GM21529 (cell line): ENCODE data around the gene OR2A5.
"Not testable (repeated sequence)": the region's sequence is repeated elsewhere in the genome, so short reads cannot be mapped to it uniquely, and the experiment has no call there.

Source experiments
- ATAC-seq: cut with Tn5 transposase; IDR thresholded peaks from one replicate; pipeline ENCODE4 v1.9.1; 2021; ENCODE audit not compliant: unreplicated experiment

OR2A5 gene

DNA sequence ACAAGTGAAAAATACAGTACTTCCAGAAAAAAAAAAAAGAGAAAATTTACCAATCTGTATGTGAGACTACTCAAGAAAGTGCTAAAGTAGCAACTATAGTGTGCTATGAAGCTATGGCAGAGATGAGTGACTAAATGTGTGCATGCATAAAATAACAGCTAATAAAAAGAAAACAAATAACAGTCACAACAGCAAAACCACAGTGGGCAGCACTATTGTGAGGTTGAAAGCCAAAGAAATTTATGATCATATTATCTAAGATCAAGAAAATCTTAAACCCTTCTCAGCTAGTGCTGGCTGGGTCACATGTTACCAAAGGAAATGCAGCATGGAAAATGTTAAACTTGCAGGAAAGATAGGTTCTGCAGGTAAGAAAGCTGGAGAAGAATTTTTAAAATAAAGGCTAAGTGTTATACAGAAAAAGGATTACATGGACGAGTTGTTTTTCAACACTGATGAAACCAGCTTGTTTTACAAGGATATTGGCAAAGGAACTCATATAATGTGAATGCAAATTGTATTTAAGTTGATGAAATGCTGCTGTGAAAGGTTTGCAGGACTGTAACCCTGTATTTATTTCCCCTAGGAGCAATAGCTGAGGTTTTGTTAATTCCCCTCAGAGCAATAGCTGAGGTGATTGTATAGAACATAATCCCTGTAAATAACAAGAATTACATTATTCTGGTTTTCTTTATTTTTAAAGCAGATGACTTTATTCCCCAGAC, 15.6 kb upstream of the OR2A5 start:
- ATAC-seq, result no peak

DNA sequence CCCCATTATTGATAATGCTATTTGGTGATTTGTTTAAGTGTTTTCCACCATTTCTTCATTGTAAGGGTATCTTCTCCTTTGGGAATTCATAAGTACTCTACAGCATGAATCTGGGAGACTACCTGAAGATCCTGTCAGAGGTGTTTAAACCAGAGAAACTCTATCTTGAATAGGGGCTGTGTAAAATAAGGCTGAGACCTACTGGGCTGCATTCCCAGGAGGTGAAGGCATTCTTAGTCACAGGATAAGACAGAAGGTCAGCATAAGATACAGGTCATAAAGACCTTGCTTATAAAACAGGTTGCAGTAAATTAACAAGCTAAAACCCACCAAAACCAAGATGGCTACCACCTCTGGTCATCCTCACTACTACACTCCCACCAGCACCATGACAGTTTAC, 13.4 kb upstream of the OR2A5 start:
- ATAC-seq, result no peak

DNA sequence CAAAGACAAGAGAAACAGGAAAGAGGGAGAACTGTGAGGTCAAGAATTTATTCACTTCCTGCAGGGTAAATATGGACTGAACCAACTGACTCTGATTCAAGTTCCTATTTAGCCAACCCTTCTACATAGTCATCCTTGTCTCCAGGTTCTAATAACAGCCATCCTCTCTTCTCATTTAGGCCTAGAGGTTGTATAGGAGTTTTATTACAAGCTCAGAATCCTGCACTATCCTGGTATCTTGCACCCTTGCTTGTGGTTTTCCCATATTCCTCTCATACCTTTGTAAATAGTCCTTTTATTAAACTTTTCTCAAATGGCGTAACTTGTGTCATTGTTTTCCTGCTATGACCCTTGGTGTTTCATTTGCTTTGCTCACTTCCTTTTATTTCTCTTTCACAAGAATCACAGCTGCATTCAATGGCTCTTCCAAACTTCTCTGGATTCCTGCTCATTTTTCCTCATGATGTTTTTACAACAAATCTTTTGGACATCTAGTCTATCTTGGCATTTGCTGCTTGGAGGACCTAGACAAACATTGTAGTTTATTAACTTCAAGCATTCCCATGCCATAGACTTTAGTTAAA, 12.4 kb upstream of the OR2A5 start:
- no peak for ATAC-seq

DNA sequence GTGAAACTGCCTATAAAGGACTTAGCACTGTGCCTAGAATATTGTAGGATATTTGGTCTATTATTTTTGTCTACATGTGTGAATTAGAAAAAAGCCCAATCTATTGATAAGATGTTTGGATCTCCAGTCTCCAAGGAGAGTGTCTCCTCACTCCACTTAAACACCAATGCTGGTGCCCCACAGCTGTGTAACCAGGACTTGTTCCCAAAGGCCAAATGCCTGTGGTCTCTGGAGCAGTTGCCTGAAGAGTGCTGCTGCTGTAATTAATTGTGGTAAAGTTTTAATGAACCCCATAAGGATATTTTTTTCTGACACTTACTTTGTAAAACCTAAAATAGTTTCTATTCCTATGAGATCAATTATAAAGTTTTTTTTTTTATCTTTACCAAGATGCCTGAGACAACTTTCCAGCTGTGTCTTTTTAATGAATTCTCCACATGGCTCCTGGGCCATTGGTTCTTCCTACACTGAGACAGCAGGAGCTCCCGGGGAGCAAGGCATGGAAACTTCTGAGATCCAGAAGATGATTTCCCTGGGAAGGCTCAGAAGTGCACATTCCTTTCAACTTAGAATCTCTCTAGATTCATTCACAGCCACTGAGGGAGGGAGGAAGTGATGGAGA, 11.2 kb upstream of the OR2A5 start:
- ATAC-seq, result no peak

GRCh38 chr7:144038887-144039286, 9.9 kb upstream of the OR2A5 start:
- no peak for ATAC-seq

DNA sequence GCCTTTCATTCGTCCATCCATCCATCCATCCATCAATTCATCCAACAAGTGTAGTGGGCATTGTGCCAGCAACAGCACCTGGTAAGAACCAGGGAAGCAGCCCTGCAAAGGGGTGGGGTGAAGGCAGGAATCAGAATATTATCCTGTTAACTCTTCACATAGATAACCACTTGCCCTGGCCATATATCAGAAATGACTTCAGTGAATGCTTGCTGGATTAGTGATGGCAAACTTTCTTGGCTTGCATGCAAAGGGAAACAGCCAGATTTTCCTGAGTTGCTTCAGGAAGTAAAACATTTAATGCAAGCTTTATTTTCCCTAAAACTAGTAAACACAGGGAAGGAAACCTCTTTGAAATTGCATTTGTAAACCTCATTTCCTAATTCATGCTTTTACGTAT, 743 bp downstream of the OR2A5 start:
- ATAC-seq, result no peak

DNA sequence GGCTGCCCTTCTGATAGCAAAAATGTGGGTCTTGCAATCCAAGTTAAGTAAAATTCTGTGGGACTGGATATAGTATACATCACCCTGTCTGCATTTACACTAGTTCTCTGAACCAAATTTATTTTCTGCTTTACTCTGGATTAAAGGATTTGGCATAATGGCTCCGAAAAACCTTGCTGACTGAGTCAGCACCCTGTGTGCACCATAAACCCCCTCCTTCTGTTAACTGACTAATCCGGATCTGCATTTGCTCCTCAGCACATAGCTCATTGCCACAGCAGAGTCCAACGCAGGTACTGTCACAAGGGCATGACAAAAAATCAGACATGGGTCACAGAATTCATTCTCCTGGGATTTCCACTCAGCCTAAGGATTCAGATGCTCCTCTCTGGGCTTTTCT, 1.3 kb downstream of the OR2A5 start:
- no peak for ATAC-seq

DNA sequence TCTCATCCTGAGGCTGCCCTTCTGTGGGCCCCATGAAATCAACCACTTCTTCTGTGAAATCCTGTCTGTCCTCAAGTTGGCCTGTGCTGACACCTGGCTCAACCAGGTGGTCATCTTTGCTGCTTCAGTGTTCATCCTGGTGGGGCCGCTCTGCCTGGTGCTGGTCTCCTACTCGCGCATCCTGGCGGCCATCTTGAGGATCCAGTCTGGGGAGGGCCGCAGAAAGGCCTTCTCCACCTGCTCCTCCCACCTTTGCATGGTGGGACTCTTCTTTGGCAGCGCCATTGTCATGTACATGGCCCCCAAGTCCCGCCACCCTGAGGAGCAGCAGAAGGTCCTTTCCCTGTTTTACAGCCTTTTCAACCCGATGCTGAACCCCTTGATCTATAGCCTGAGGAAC, 2.1 kb downstream of the OR2A5 start:
- not testable (repeated sequence) for ATAC-seq

DNA sequence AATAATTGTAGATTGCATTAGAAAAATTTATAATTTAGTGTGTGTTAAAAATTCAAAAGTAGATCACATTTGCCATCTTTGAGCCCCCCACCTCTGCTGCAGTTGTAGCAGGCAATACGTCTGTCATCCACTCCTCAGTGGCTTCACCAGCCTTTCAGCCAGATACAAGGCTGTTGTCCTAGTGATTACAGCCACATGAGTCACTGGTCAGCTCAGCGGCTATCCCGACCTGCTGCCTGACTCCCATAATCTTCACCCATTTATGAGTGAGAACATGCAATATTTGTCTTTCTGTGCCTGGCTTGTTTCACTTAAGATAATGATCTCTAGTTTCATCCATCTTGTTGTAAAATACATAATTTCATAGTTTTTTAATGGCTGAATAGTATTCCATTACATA, 9.2 kb downstream of the OR2A5 start:
- no peak for ATAC-seq

DNA sequence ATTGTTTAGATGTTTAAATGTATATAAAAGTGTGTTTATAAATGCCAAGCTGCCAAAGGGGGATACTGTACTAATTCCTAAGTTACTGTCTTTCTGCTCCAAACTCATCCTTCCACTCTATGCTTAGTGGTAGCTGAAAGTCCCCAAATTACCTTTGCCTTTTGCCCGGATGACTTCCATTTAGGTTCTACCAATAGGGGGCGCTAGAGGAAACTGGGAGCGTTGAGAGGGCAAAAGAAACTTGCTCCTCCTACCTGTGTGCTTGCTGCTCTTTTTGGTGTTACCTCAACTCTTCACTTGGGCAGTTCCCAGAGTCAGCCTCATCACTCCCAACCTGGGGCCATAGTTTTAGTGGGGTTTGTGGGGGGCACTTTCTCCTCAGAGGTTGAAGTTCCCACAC, 15.0 kb downstream of the OR2A5 start:
- ATAC-seq, result no peak

GRCh38 chr7:144069511-144069910, 20.8 kb downstream of the OR2A5 start, which contains the start of gene OR2A25:
OR2A25 (plus strand) TSS chr7:144069811; CDS start chr7:144074220, 4,409 bp downstream.
- ATAC-seq, result no peak

DNA sequence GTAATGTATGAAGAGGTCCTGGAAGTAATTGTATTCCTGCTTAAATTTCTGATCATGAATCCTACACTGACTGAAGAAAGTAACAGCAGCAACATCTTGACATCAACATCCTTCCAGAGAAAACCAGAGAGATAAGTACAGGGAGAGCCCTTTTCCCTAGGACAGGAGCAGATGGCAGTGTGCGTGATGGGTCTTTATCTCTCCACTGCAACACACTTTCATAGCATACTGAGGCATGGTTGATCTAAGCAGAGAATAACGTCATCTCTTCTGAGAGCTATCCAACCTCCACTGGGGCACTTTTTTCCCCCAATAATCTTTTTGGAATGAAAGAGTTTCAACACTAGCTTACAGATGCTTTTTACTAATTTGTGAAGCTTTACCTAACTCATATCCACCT, 21.2 kb downstream of the OR2A5 start:
- no peak for ATAC-seq

GRCh38 chr7:144074374-144074773, 25.6 kb downstream of the OR2A5 start:
- ATAC-seq, result no peak

DNA sequence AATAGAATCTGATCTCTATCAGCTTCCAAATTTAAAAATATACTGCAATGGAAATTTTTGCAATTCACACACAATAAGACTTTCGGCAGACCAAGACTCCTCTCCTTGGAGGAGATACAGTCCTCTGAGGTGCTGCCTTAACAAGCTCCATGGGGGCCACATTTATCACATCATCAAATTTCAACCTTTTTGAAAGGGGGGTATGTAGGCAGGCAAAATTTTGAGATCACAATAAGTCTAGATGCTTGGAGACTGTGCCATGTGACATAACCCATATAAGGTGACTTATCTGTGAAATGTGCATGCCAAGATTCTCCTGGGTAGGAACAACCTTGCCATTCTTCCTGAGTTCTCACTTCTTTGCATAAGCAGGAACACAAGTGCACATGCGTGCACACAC, 37.2 kb downstream of the OR2A5 start, which contains the start of gene OR2A12:
Gene OR2A12 (plus strand): TSS at position 301 of the 400 bp plus-strand sequence. CDS start 8,830 bp downstream, outside the sequence.
- ATAC-seq, result no peak

DNA sequence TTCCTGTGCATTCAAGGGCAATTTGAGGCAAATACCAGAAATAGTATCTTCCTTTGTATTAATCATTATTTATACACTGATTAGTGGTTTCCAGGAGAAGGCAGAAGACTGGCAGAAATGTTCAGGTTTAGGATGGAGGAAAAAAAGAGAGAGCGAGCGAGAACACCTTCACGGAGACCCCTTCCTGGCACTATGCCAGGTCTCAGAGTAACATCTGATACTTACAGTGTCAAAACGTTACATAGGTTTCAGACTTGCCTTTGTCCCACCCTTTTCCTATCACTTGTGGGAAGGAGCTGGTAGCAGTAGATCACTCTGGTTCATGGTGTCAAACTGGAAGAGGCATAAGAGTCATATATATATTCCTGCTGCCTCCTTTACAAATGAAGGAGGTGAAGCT, 38.0 kb downstream of the OR2A5 start:
- ATAC-seq, result no peak

DNA sequence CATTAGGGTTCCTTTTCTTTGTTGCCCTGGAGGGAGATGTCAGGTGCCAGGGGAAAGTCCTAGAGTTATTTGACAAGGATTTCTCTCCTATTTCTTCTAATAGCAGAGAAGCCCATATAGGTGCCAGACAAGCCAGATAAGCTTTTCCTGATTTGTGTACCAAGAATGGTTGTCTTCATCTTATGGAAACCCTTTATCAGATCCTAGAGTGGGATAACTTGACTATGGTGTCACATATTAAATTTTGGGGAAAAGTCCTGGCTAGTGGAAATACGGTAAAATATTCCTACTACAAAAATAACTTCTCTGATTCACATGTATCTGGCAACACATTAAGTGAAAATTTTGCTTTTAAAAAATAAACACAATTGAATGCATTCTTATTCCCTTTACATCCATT, 38.5 kb downstream of the OR2A5 start:
- no peak for ATAC-seq

DNA sequence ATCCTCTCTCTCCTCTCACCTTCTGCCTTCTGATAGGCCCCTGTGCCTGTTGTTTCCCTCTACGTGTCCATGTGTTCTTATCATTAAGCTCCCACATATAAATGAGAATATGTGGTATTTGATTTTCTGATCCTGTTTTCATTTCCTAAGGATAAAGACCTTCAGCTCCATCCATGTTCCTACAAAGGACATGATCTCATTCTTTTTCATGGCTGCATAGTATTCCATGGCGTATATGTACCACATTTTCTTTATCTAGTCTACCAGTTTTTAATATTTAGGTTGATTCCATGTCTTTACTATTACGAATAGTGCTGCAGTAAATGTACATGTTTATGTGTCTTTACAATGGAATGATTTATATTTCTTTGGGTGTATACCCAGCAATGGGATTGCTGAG, 41.9 kb downstream of the OR2A5 start:
- ATAC-seq, result no peak

- no peak for ATAC-seq
Measured at GRCh38 chr7:144098776-144099175, 50.0 kb downstream of the OR2A5 start.

- no peak for ATAC-seq
Measured at GRCh38 chr7:144100607-144101006, 51.9 kb downstream of the OR2A5 start.

- ATAC-seq, result no peak
Measured at GRCh38 chr7:144102041-144102440, 53.3 kb downstream of the OR2A5 start.

DNA sequence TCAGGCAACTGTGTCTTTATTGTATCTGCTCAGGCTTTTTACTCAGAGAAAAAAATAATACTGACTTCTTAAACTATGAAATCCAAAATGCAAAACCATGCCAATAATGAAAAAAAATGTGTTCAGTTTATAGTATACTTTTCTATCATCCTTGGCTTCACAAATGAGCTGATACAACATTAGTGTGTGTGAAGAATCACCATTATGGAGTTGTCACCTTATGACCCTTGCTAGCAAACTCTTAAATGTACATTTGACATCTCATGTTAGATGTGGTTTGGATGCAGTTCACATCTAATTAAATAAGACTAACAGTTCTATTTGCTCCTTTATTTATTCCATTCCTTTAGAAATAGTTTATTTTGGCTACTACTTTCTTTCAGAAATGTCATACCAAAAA, 56.5 kb downstream of the OR2A5 start:
- ATAC-seq, result no peak
